Transverse colon (tissue), 4 donors: ENCODE results near the gene NID1.

Source experiments
- EP300 ChIP-seq: sonication (generic); formaldehyde crosslinking; IDR thresholded peaks from one replicate; pipeline ENCODE4 v1.6.1; 2017; ENCODE audit warnings: antibody characterized with exemption, low read depth
- POLR2AphosphoS5 ChIP-seq, 3 donors: sonication (generic); formaldehyde crosslinking; IDR thresholded peaks; one replicate each; pipeline ENCODE4 v1.6.1; 2016; ENCODE audit warnings: antibody characterized with exemption in 3 of 3
- TF ChIP-seq, protein P1 (sequence below), 5 experiments: fragments of 200-600 bp in 3 of 5; fragments of 450-650 bp in 2 of 5; sonication (generic) in 3 of 5; IDR thresholded peaks; 1 replicate in 2 of 5; 2 replicates in 3 of 5; pipeline ENCODE4 v1.5.1; 2016 to 2017; ENCODE audit warnings: antibody characterized with exemption in 5 of 5, inconsistent platforms in 3 of 5, mild to moderate bottlenecking in 2 of 5, moderate library complexity in 1 of 5

DNA sequence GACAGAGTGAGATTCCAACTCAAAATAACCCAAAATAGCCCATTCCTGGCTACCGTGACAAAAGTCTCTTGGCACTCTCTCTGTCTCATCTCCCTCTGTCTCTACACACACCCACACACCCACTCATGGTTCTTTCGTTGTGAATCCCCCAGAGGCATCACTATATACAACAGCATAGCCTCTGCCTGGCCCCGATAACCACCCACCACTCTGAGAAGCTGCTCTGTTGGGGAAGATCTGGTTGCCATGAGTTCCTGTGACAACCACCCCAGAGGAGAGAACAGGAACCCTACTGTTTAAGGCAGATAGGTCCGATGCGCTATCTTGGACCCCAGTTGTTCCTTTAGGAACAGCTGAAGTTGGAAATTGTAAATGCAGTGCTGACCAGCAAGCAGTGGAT lies 127.8 kb downstream of the NID1 start:
- TF ChIP-seq, protein P1, sequence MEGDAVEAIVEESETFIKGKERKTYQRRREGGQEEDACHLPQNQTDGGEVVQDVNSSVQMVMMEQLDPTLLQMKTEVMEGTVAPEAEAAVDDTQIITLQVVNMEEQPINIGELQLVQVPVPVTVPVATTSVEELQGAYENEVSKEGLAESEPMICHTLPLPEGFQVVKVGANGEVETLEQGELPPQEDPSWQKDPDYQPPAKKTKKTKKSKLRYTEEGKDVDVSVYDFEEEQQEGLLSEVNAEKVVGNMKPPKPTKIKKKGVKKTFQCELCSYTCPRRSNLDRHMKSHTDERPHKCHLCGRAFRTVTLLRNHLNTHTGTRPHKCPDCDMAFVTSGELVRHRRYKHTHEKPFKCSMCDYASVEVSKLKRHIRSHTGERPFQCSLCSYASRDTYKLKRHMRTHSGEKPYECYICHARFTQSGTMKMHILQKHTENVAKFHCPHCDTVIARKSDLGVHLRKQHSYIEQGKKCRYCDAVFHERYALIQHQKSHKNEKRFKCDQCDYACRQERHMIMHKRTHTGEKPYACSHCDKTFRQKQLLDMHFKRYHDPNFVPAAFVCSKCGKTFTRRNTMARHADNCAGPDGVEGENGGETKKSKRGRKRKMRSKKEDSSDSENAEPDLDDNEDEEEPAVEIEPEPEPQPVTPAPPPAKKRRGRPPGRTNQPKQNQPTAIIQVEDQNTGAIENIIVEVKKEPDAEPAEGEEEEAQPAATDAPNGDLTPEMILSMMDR (IDR thresholded peaks at IDR 0.05): no peak
- no peak for TF ChIP-seq POLR2AphosphoS5 (IDR thresholded peaks at IDR 0.05)
- no peak for TF ChIP-seq EP300
